Measurements from ENCODE around the gene SCML1. TPM values are rescaled to one million over a fixed set of nuclear protein-coding genes. Genes with fewer than 3 reads are reported as not detected.

SCML1 gene
- polyA plus RNA-seq, 1 donor from 2014 or later, result 9.4 TPM

DNA sequence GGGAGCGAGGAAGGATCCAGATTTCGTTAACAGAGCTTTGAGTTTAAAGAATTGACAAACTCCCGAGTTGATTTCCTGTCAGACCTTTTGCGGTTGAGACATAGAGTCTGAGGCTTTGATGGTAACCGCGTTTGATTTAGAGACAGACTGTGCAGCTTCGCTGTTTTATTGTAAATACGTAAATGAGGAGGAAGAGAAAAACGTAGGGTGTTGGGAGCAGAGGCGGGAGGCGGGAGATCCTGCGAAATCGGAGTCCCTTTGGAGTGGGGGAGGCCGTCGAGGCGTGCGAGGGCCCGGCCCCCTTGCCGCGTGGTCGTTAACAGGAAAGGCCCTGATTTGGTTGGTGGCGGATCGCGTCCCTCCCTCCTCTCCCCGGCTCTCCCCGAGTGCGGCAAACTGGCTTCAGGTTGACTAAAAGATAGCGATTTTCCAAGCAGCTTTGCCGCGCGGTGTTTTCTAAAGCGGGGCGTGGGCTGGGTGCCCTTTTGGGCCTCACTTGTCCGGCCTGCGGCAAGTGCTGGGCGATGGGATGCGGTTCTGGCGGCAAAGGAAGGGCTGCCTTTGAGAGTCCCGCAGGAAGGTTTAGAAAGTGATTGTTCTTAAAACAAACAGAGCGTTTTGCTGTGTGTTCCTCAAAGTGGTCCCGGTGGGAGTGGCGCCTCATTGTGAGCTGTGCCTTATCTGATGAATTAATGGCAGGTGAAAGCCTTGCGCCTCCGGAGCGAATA, 857 bp downstream of the SCML1 start:
- H3K9me3 ChIP-seq (ENCODE audit: low read length), result no peaks in the 10 kb centered on the region
- H3K4me3 ChIP-seq (ENCODE audit: low read length), result peak overlapping the region; percentile 79
- H3K4me2 ChIP-seq (ENCODE audit: low read length), result peak overlapping the region; percentile 5
- no peaks in the 10 kb centered on the region for H4K20me1 ChIP-seq (ENCODE audit: insufficient read depth)
- H3F3A ChIP-seq (ENCODE audit: insufficient read depth, low read length, poor library complexity, severe bottlenecking), result no peaks in the 10 kb centered on the region
- H3K9me2 ChIP-seq (ENCODE audit: insufficient read depth, low read length), result no peaks in the 10 kb centered on the region
- no peak overlapping the region for H2AFZ ChIP-seq (ENCODE audit: low read depth, low read length)
- H3K79me2 ChIP-seq (replicated peaks; ENCODE audit: insufficient read depth, low read length), result peaks cover 3% of the 10 kb centered on the region
- peak overlapping the region; percentile 52 for H3K9ac ChIP-seq (ENCODE audit: low read length)
- no peaks in the 10 kb centered on the region for H3K36me3 ChIP-seq (ENCODE audit: insufficient read depth, low read length)
- no peak overlapping the region for H3K27ac ChIP-seq (ENCODE audit: low read length)
- no peaks in the 10 kb centered on the region for H3K27me3 ChIP-seq (ENCODE audit: insufficient read depth, low read depth, low read length)
- TF ChIP-seq TAF1 (IDR thresholded peaks at IDR 0.05; ENCODE audit: low read depth), result no peak
- TF ChIP-seq POLR2AphosphoS5 (IDR thresholded peaks at IDR 0.05), result no peak
- TF ChIP-seq EZH2 (IDR thresholded peaks at IDR 0.05; ENCODE audit: borderline replicate concordance, insufficient read depth, low read length, poor library complexity, severe bottlenecking), result no peak
- TF ChIP-seq RAD21 (conservative IDR thresholded peaks at IDR 0.05), result no peak
- TF ChIP-seq, protein P1, sequence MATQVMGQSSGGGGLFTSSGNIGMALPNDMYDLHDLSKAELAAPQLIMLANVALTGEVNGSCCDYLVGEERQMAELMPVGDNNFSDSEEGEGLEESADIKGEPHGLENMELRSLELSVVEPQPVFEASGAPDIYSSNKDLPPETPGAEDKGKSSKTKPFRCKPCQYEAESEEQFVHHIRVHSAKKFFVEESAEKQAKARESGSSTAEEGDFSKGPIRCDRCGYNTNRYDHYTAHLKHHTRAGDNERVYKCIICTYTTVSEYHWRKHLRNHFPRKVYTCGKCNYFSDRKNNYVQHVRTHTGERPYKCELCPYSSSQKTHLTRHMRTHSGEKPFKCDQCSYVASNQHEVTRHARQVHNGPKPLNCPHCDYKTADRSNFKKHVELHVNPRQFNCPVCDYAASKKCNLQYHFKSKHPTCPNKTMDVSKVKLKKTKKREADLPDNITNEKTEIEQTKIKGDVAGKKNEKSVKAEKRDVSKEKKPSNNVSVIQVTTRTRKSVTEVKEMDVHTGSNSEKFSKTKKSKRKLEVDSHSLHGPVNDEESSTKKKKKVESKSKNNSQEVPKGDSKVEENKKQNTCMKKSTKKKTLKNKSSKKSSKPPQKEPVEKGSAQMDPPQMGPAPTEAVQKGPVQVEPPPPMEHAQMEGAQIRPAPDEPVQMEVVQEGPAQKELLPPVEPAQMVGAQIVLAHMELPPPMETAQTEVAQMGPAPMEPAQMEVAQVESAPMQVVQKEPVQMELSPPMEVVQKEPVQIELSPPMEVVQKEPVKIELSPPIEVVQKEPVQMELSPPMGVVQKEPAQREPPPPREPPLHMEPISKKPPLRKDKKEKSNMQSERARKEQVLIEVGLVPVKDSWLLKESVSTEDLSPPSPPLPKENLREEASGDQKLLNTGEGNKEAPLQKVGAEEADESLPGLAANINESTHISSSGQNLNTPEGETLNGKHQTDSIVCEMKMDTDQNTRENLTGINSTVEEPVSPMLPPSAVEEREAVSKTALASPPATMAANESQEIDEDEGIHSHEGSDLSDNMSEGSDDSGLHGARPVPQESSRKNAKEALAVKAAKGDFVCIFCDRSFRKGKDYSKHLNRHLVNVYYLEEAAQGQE (IDR thresholded peaks at IDR 0.05; ENCODE audit: borderline replicate concordance), result no peak
- TF ChIP-seq SMC3 (conservative IDR thresholded peaks at IDR 0.05; ENCODE audit: poor library complexity), result no peak
- TF ChIP-seq EP300 (conservative IDR thresholded peaks at IDR 0.05; ENCODE audit: poor library complexity, severe bottlenecking), result no peak
- no peak for TF ChIP-seq MXI1 (conservative IDR thresholded peaks at IDR 0.05; ENCODE audit: poor library complexity, severe bottlenecking)
- TF ChIP-seq, protein P2, sequence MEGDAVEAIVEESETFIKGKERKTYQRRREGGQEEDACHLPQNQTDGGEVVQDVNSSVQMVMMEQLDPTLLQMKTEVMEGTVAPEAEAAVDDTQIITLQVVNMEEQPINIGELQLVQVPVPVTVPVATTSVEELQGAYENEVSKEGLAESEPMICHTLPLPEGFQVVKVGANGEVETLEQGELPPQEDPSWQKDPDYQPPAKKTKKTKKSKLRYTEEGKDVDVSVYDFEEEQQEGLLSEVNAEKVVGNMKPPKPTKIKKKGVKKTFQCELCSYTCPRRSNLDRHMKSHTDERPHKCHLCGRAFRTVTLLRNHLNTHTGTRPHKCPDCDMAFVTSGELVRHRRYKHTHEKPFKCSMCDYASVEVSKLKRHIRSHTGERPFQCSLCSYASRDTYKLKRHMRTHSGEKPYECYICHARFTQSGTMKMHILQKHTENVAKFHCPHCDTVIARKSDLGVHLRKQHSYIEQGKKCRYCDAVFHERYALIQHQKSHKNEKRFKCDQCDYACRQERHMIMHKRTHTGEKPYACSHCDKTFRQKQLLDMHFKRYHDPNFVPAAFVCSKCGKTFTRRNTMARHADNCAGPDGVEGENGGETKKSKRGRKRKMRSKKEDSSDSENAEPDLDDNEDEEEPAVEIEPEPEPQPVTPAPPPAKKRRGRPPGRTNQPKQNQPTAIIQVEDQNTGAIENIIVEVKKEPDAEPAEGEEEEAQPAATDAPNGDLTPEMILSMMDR (IDR thresholded peaks at IDR 0.05; ENCODE audit: poor library complexity, severe bottlenecking), result no peak

DNA sequence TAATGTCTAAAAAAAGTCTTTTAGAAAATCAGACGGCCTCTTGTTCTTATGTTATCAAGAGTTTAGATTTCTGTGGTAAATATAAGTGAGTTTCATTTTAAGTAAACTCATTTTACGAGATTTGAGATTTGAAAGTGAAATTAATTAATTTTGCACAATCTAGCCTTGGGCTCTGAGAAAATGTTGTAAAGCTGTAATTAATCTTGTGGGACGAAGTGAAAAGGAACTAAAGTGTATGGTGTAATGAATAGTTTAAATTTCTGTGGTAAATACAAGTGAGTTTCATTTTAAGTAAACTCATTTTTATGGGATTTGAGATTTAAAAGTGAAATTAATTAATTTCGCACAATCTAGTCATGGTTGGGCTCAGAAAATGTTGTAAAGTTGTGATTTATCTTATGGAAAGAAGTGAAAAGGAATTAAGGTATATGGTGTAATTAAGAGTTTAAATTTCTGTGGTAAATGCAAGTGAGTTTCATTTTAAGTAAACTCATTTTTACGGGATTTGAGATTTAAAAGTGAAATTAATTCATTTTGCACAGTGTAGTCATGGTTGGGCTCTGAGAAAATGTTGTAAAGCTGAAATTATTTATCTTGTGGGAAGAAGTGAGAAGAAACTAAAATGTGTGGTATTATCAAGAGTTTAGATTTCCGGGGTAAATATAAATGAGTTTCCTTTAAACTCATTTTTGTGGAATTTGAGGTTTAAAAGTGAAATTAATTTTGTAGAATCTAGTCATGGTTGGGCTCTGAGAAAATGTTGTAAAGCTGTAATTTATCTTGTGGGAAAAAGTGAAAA, 1.6 kb downstream of the SCML1 start:
- peaks cover 3% of the 10 kb centered on the region for H3K79me2 ChIP-seq (replicated peaks; ENCODE audit: insufficient read depth, low read length)
- no peaks in the 10 kb centered on the region for H3K9me3 ChIP-seq (ENCODE audit: low read length)
- TF ChIP-seq, protein P1 (IDR thresholded peaks at IDR 0.05; ENCODE audit: borderline replicate concordance), result no peak
- TF ChIP-seq RAD21 (conservative IDR thresholded peaks at IDR 0.05), result no peak
- TF ChIP-seq EP300 (conservative IDR thresholded peaks at IDR 0.05; ENCODE audit: poor library complexity, severe bottlenecking), result no peak
- no peak for TF ChIP-seq SMC3 (conservative IDR thresholded peaks at IDR 0.05; ENCODE audit: poor library complexity)
- TF ChIP-seq MXI1 (conservative IDR thresholded peaks at IDR 0.05; ENCODE audit: poor library complexity, severe bottlenecking), result no peak
- no peak for TF ChIP-seq TAF1 (IDR thresholded peaks at IDR 0.05; ENCODE audit: low read depth)
- no peak for TF ChIP-seq EZH2 (IDR thresholded peaks at IDR 0.05; ENCODE audit: borderline replicate concordance, insufficient read depth, low read length, poor library complexity, severe bottlenecking)
- TF ChIP-seq, protein P2 (IDR thresholded peaks at IDR 0.05; ENCODE audit: poor library complexity, severe bottlenecking), result no peak
- no peak for TF ChIP-seq POLR2AphosphoS5 (IDR thresholded peaks at IDR 0.05)
- H3K4me3 ChIP-seq (ENCODE audit: low read length), result peak overlapping the region; percentile 79
- no peaks in the 10 kb centered on the region for H3K9me2 ChIP-seq (ENCODE audit: insufficient read depth, low read length)
- H2AFZ ChIP-seq (ENCODE audit: low read depth, low read length), result no peak overlapping the region
- peak overlapping the region; percentile 5 for H3K4me2 ChIP-seq (ENCODE audit: low read length)
- no peaks in the 10 kb centered on the region for H3F3A ChIP-seq (ENCODE audit: insufficient read depth, low read length, poor library complexity, severe bottlenecking)
- no peak overlapping the region for H3K9ac ChIP-seq (ENCODE audit: low read length)
- no peaks in the 10 kb centered on the region for H4K20me1 ChIP-seq (ENCODE audit: insufficient read depth)
- no peak overlapping the region for H3K27ac ChIP-seq (ENCODE audit: low read length)
- no peaks in the 10 kb centered on the region for H3K36me3 ChIP-seq (ENCODE audit: insufficient read depth, low read length)
- H3K27me3 ChIP-seq (ENCODE audit: insufficient read depth, low read depth, low read length), result no peaks in the 10 kb centered on the region

Measured in neural cell (in vitro differentiated cells).